Keratinocyte (primary cell): Measurements from ENCODE around the gene KCNIP3.
"Not testable (repeated sequence)": the region's sequence is repeated elsewhere in the genome, so short reads cannot be mapped to it uniquely, and the experiment has no call there.

Experiments
- EZH2 ChIP-seq: IDR thresholded peaks from one replicate; pipeline ENCODE4 v1.6.1; 2012; ENCODE audit warnings: inconsistent platforms, mild to moderate bottlenecking, low read length, moderate library complexity
- TF ChIP-seq, protein P1 (sequence below), 3 experiments: IDR thresholded peaks in 1 of 3; conservative IDR thresholded peaks in 1 of 3; optimal IDR thresholded peaks in 1 of 3; 2 replicates in 2 of 3; 3 replicates in 1 of 3; pipeline versions ENCODE3 to v1.5.1; 2011; ENCODE audit warnings: low read length in 3 of 3, mild to moderate bottlenecking in 3 of 3, moderate library complexity in 2 of 3, control low read depth in 1 of 3, inconsistent platforms in 1 of 3; ENCODE audit not compliant: insufficient read depth in 2 of 3; ENCODE audit errors: extremely low read depth in 1 of 3

- TF ChIP-seq, protein P1, sequence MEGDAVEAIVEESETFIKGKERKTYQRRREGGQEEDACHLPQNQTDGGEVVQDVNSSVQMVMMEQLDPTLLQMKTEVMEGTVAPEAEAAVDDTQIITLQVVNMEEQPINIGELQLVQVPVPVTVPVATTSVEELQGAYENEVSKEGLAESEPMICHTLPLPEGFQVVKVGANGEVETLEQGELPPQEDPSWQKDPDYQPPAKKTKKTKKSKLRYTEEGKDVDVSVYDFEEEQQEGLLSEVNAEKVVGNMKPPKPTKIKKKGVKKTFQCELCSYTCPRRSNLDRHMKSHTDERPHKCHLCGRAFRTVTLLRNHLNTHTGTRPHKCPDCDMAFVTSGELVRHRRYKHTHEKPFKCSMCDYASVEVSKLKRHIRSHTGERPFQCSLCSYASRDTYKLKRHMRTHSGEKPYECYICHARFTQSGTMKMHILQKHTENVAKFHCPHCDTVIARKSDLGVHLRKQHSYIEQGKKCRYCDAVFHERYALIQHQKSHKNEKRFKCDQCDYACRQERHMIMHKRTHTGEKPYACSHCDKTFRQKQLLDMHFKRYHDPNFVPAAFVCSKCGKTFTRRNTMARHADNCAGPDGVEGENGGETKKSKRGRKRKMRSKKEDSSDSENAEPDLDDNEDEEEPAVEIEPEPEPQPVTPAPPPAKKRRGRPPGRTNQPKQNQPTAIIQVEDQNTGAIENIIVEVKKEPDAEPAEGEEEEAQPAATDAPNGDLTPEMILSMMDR (optimal IDR thresholded peaks at IDR 0.05 in 1 of 3, IDR thresholded peaks at IDR 0.05 in 1 of 3, conservative IDR thresholded peaks at IDR 0.05 in 1 of 3; ENCODE audit: extremely low read depth in 1 of 3, insufficient read depth in 2 of 3, low read length in 3 of 3): not testable (repeated sequence)
- TF ChIP-seq EZH2: not testable (repeated sequence)
Measured at GRCh38 chr2:95434507-95435076, 137.4 kb downstream of the KCNIP3 start.
